WTC11 (cell line): ENCODE data around the gene B4GALT2. TPM values are rescaled to one million over a fixed set of nuclear protein-coding genes. Genes with fewer than 3 reads are reported as not detected.

ENCODE experiments used
- ATAC-seq: fragments of 200-7000 bp; cut with Tn5 transposase; 2 replicates; pipeline ENCODE4 v1.10.0; 2021; ENCODE audit warnings: mild to moderate bottlenecking, moderate library complexity
- CTCF ChIA-PET: fragments of 300-600 bp; sonication (Branson Sonifier 250); formaldehyde crosslinking; loops from one replicate; lab custom pipeline; 2021; ENCODE audit warnings: antibody characterized with exemption; lab: Charles Lee
- POLR2A ChIA-PET: fragments of 350-600 bp; sonication (Branson Sonifier 250); formaldehyde crosslinking; loops from one replicate; lab custom pipeline; 2021; ENCODE audit warnings: antibody characterized with exemption; lab: Charles Lee
- DNase-seq: peaks from one replicate; pipeline ENCODE4 v3.0.0; 2021; ENCODE audit warnings: low spot score
- H3K27ac Mint-ChIP-seq: 2 replicates; pipeline ENCODE4 v1.8.0; 2021; ENCODE audit warnings: mixed read lengths
- H3K27me3 Mint-ChIP-seq: 2 replicates; pipeline ENCODE4 v1.8.0; 2021; ENCODE audit warnings: low read depth, mild to moderate bottlenecking, moderate library complexity, mixed read lengths
- H3K36me3 Mint-ChIP-seq: 2 replicates; pipeline ENCODE4 v1.8.0; 2021; ENCODE audit warnings: mixed read lengths
- H3K4me1 Mint-ChIP-seq: 2 replicates; pipeline ENCODE4 v1.8.0; 2022; ENCODE audit warnings: mixed read lengths
- H3K4me3 Mint-ChIP-seq: 2 replicates; pipeline ENCODE4 v1.8.0; 2021; ENCODE audit warnings: mild to moderate bottlenecking, moderate library complexity, mixed read lengths
- H3K9me3 Mint-ChIP-seq: 2 replicates; pipeline ENCODE4 v1.8.0; 2021; ENCODE audit warnings: mixed read lengths
- CBFB ChIP-seq: sonication (generic); formaldehyde crosslinking; IDR thresholded peaks from 2 replicates; pipeline ENCODE4 v1.8.1; 2022; ENCODE audit warnings: mild to moderate bottlenecking, low read depth, missing genetic modification reagents
- FOXJ3 ChIP-seq: sonication (generic); formaldehyde crosslinking; IDR thresholded peaks from 2 replicates; pipeline ENCODE4 v1.9.0; 2021; ENCODE audit warnings: missing genetic modification reagents, mild to moderate bottlenecking, borderline replicate concordance
- HMGA2 ChIP-seq: fragments of 250-450 bp; sonication (Bioruptor Pico); IDR thresholded peaks from 2 replicates; pipeline ENCODE4 v1.4.0; 2021; ENCODE audit warnings: mild to moderate bottlenecking, moderate library complexity
- JUN ChIP-seq: sonication (generic); formaldehyde crosslinking; IDR thresholded peaks from 2 replicates; pipeline ENCODE4 v1.8.0; 2023; ENCODE audit warnings: mild to moderate bottlenecking, missing genetic modification reagents
- MLX ChIP-seq: sonication (generic); formaldehyde crosslinking; IDR thresholded peaks from 2 replicates; pipeline ENCODE4 v1.8.1; 2023; ENCODE audit warnings: mild to moderate bottlenecking, missing genetic modification reagents, moderate library complexity
- MYBL2 ChIP-seq: sonication (generic); formaldehyde crosslinking; IDR thresholded peaks from 2 replicates; pipeline ENCODE4 v1.8.1; 2023; ENCODE audit warnings: mild to moderate bottlenecking, moderate library complexity, missing genetic modification reagents
- NR1H2 ChIP-seq: sonication (generic); formaldehyde crosslinking; IDR thresholded peaks from 2 replicates; pipeline ENCODE4 v1.9.0; 2021; ENCODE audit warnings: mild to moderate bottlenecking, moderate library complexity, missing genetic modification reagents
- NR2C2 ChIP-seq: sonication (generic); formaldehyde crosslinking; IDR thresholded peaks from 2 replicates; pipeline ENCODE4 v1.8.0; 2022; ENCODE audit warnings: mild to moderate bottlenecking, missing genetic modification reagents
- OVOL2 ChIP-seq: fragments of 250-450 bp; sonication (Bioruptor Pico); IDR thresholded peaks from 2 replicates; pipeline ENCODE4 v1.9.0; 2021; ENCODE audit warnings: mild to moderate bottlenecking, borderline replicate concordance
- PRRX2 ChIP-seq: fragments of 250-450 bp; sonication (Bioruptor Pico); IDR thresholded peaks from 2 replicates; pipeline ENCODE4 v1.8.0; 2021; ENCODE audit warnings: mild to moderate bottlenecking
- RORB ChIP-seq: fragments of 250-450 bp; sonication (Bioruptor Pico); IDR thresholded peaks from 2 replicates; pipeline ENCODE4 v1.9.0; 2021; ENCODE audit warnings: mild to moderate bottlenecking
- TCF7 ChIP-seq: sonication (generic); formaldehyde crosslinking; IDR thresholded peaks from 2 replicates; pipeline ENCODE4 v1.8.0; 2022; ENCODE audit warnings: mild to moderate bottlenecking, low read depth, missing genetic modification reagents, moderate library complexity
- TEAD1 ChIP-seq: sonication (generic); formaldehyde crosslinking; IDR thresholded peaks from 2 replicates; pipeline ENCODE4 v1.8.0; 2022; ENCODE audit warnings: mild to moderate bottlenecking, missing genetic modification reagents
- ZBTB21 ChIP-seq: sonication (generic); formaldehyde crosslinking; IDR thresholded peaks from 2 replicates; pipeline ENCODE4 v1.8.1; 2023; ENCODE audit warnings: mild to moderate bottlenecking, missing genetic modification reagents, borderline replicate concordance
- ZNF317 ChIP-seq: sonication (generic); formaldehyde crosslinking; IDR thresholded peaks from 2 replicates; pipeline ENCODE4 v1.8.1; 2023; ENCODE audit warnings: low read depth, mild to moderate bottlenecking, moderate library complexity, missing genetic modification reagents, borderline replicate concordance
- ZNF423 ChIP-seq: fragments of 250-450 bp; sonication (Bioruptor Pico); IDR thresholded peaks from 2 replicates; pipeline ENCODE4 v2.1.2; 2022; ENCODE audit warnings: mild to moderate bottlenecking, moderate library complexity
- ZNF671 ChIP-seq: fragments of 250-450 bp; sonication (Bioruptor Pico); IDR thresholded peaks from 2 replicates; pipeline ENCODE4 v1.8.0; 2021; ENCODE audit warnings: mild to moderate bottlenecking
- total RNA-seq: library from RNA; stranded (reverse); gene quantifications from 3 replicates; pipeline ENCODE4 v1.2.3, GENCODE V29; 2021
- TF ChIP-seq, protein P1 (sequence below): fragments of 250-450 bp; sonication (Bioruptor Pico); IDR thresholded peaks from 2 replicates; pipeline ENCODE4 v1.9.0; 2021; ENCODE audit warnings: moderate library complexity, mild to moderate bottlenecking, inconsistent platforms, borderline replicate concordance
- TF ChIP-seq, protein P2 (sequence below): sonication (generic); formaldehyde crosslinking; IDR thresholded peaks from 2 replicates; pipeline ENCODE4 v1.8.1; 2022; ENCODE audit warnings: missing genetic modification reagents, borderline replicate concordance
- TF ChIP-seq, protein P3 (sequence below): sonication (generic); formaldehyde crosslinking; IDR thresholded peaks from 2 replicates; pipeline ENCODE4 v1.8.1; 2022; ENCODE audit warnings: low read depth, missing genetic modification reagents, borderline replicate concordance
- TF ChIP-seq, protein P4 (sequence below): sonication (generic); formaldehyde crosslinking; conservative IDR thresholded peaks from 2 replicates; pipeline ENCODE4 v1.8.1; 2022; ENCODE audit warnings: mild to moderate bottlenecking, missing genetic modification reagents

B4GALT2 gene
- total RNA-seq, 1 experiment from 2014 or later, result 66.7 TPM

DNA sequence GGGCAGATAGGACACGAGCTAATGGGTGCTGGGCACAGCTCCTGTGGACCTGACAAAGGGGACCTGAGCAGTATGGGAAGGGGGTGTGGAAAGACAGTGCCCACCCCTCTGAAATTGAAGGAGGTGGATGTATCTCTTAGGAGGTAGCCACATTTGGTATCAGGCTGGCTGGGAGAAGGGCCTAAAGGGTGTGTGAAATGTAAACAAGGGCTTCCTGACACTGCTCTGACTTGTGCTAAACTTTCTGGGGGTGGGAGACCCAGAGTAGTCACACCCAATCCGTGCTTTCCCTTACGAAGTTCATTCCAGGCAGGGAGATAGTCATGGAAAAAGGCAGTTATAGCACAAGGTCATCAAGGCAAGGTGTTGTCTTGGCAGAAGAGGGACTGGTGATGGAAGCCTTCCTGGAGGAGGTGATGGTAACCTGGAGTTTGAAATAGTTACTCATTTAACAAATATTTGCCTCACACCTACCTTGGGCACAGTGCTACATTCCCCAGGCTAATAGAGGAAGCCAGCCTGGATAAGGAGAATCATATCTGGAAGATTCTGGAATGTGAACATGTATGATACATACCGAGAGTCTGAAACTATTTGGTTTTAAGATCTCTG, 7.1 kb downstream of the B4GALT2 start (continued):
- TF ChIP-seq, protein P1, sequence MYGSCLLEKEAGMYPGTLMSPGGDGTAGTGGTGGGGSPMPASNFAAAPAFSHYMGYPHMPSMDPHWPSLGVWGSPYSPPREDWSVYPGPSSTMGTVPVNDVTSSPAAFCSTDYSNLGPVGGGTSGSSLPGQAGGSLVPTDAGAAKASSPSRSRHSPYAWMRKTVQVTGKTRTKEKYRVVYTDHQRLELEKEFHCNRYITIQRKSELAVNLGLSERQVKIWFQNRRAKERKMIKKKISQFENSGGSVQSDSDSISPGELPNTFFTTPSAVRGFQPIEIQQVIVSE (CRISPR knock-in tag), result no peak
- no peak for TF ChIP-seq ZNF423 (CRISPR knock-in tag)
- no peak for TF ChIP-seq OVOL2 (CRISPR knock-in tag)
- no peak for TF ChIP-seq ZNF671 (CRISPR knock-in tag)
- TF ChIP-seq TEAD1 (CRISPR knock-in tag), result no peak
- TF ChIP-seq, protein P2, sequence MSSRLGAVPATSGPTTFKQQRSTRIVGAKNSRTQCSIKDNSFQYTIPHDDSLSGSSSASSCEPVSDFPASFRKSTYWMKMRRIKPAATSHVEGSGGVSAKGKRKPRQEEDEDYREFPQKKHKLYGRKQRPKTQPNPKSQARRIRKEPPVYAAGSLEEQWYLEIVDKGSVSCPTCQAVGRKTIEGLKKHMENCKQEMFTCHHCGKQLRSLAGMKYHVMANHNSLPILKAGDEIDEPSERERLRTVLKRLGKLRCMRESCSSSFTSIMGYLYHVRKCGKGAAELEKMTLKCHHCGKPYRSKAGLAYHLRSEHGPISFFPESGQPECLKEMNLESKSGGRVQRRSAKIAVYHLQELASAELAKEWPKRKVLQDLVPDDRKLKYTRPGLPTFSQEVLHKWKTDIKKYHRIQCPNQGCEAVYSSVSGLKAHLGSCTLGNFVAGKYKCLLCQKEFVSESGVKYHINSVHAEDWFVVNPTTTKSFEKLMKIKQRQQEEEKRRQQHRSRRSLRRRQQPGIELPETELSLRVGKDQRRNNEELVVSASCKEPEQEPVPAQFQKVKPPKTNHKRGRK (CRISPR knock-in tag), result no peak
- TF ChIP-seq, all 79 proteins: peak for 0

GRCh38 chr1:43986712-43987111, 7.7 kb downstream of the B4GALT2 start:
- CTCF ChIA-PET, result interaction anchor here (0.7 to 9.8 kb wide), 6 partner anchors 9 to 222 kb away, joined by 3 to 87 read pairs (median 4); no protein-coding TSS in a partner anchor
- no peak for DNase-seq
- H3K27ac Mint-ChIP-seq, result no peak overlapping the region
- TF ChIP-seq RORB (CRISPR knock-in tag), result no peak
- TF ChIP-seq NR2C2 (CRISPR knock-in tag), result no peak
- TF ChIP-seq FOXJ3 (CRISPR knock-in tag), result no peak
- no peak for TF ChIP-seq HMGA2 (CRISPR knock-in tag)
- no peak for TF ChIP-seq TCF7
- TF ChIP-seq, protein P3, sequence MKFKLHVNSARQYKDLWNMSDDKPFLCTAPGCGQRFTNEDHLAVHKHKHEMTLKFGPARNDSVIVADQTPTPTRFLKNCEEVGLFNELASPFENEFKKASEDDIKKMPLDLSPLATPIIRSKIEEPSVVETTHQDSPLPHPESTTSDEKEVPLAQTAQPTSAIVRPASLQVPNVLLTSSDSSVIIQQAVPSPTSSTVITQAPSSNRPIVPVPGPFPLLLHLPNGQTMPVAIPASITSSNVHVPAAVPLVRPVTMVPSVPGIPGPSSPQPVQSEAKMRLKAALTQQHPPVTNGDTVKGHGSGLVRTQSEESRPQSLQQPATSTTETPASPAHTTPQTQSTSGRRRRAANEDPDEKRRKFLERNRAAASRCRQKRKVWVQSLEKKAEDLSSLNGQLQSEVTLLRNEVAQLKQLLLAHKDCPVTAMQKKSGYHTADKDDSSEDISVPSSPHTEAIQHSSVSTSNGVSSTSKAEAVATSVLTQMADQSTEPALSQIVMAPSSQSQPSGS, result no peak
- TF ChIP-seq NR1H2, result no peak
- no peak for TF ChIP-seq ZBTB21
- no peak for TF ChIP-seq MLX (CRISPR knock-in tag)
- TF ChIP-seq ZNF317 (CRISPR knock-in tag), result no peak
- no peak for TF ChIP-seq CBFB
- no peak for TF ChIP-seq TEAD1 (CRISPR knock-in tag)
- TF ChIP-seq, all 79 proteins: peak for 0
- no peak overlapping the region for H3K4me3 Mint-ChIP-seq
- H3K27me3 Mint-ChIP-seq, result peaks cover 4% of the 10 kb centered on the region
- peaks cover 6% of the 10 kb centered on the region; the same call in 1 of the 2 replicates for H3K36me3 Mint-ChIP-seq
- ATAC-seq, result no peak
- POLR2A ChIA-PET, result no interaction called here
- 0 out of 2 replicates have a peak, but pooled peaks cover 4% of the 10 kb centered on the region for H3K4me1 Mint-ChIP-seq
- H3K9me3 Mint-ChIP-seq, result no peaks in the 10 kb centered on the region

GRCh38 chr1:43987159-43987902, 8.3 kb downstream of the B4GALT2 start:
- Mint-ChIP-seq H3K4me1 (peaks cover 6% of the 10 kb centered on the region), H3K36me3 (peaks cover 4% of the 10 kb centered on the region; the same call in 1 of the 2 replicates), H3K4me3 (no peak overlapping the region), H3K27ac (no peak overlapping the region; the same call in 1 of the 2 replicates), H3K9me3 (no peaks in the 10 kb centered on the region), H3K27me3 (peaks cover 4% of the 10 kb centered on the region)
- no peak for DNase-seq
- ATAC-seq, result no peak
- TF ChIP-seq NR1H2, result no peak
- TF ChIP-seq, protein P4, sequence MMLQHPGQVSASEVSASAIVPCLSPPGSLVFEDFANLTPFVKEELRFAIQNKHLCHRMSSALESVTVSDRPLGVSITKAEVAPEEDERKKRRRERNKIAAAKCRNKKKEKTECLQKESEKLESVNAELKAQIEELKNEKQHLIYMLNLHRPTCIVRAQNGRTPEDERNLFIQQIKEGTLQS (CRISPR knock-in tag), result no peak
- no peak for TF ChIP-seq PRRX2
- TF ChIP-seq, protein P3, result no peak
- no peak for TF ChIP-seq MYBL2
- no peak for TF ChIP-seq JUN (CRISPR knock-in tag)
- POLR2A ChIA-PET, result no interaction called here
- CTCF ChIA-PET, result interaction anchor here (0.7 to 9.8 kb wide), 7 partner anchors 8 to 223 kb away, joined by 3 to 87 read pairs (median 4); no protein-coding TSS in a partner anchor
